Measurements from ENCODE around the gene UPF2.

Gene UPF2

DNA sequence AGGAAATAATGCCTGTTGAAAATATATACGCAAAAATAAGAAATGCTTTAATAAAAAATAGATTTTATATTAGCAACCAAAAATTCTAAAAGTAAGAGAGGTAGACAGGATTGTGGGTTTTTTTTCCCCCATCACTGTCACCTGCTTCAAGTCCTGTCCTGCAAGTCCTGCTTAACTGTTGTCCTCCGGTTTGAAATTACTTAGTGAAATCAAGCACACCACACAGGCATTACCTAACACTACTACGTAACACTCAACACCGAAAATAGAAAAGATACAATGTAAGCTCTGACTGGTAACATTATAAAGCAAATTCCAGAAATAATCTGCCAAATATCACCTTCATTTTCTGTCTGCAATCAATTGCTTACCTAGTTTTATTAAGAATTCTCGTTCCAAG, 90.9 kb downstream of the UPF2 start:
- no peak for DNase-seq

DNA sequence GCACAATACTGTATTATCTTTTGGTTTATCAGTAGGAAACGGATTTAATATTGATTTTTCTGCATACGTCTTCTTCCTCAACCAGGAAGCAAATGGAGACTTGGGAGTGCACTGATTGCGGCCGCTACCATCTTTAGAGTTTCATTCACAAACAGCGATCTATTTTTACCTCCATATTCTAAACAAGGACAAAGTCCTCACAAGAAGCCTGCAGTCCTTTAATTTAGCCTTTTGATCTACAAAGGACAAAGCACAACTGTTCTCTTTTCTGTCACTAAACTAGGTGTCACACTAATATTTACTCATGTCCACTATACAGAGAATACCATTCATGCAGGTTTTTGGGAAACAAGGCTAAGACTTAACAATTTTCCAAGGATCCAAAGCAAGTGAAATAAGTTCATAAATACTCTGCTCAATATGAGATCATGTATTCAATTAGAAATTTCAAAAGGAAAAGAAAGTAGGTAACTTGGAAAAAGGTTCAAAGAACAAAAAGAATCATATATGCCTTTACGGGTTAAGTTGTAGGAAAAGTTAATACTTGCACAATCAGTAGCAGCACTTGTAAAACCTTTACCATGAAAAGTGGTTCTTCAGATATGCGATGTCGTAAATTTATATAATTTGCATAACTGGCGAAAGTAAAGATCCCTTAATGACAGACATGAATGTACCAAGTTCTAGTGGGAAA, 92.1 kb downstream of the UPF2 start:
- DNase-seq, result no peak

DNA sequence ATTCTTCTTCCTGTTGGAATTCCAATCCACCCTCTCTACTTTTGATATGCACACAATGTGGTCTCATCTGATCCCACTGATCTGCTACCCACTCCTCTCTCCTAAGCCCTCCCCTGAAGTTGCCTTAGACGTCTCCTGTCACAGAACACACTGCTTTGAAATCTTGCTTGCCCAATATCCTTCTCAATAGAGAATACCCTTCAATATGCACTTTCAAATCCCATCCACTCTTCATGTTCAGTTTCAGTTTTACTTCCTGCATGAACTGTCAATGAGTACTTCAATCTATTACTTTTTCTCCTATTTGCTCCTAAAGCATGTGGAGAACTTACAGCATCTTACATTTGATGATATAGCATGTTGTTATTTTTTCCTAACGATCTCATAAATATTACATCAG, 93.5 kb downstream of the UPF2 start:
- no peak for DNase-seq

DNA sequence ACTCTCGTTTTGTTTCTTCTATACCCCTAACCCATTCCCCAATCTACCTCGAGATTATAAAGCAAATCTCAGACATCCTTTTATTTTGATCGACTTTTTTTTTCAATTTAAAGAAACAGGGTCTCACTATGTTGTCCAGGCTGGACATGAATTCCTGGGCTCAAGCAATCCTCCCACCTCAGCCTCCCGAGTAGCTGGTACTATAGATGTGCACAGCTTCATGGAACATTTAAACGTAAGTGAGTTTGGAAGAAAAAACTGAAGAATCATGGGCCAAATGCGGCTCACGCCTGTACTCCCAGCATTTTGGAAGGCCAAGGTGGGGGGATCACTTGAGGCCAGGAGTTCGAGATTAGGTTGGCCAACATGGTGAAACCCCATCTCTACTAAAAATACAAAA, 96.0 kb downstream of the UPF2 start:
- DNase-seq, result no peak

DNA sequence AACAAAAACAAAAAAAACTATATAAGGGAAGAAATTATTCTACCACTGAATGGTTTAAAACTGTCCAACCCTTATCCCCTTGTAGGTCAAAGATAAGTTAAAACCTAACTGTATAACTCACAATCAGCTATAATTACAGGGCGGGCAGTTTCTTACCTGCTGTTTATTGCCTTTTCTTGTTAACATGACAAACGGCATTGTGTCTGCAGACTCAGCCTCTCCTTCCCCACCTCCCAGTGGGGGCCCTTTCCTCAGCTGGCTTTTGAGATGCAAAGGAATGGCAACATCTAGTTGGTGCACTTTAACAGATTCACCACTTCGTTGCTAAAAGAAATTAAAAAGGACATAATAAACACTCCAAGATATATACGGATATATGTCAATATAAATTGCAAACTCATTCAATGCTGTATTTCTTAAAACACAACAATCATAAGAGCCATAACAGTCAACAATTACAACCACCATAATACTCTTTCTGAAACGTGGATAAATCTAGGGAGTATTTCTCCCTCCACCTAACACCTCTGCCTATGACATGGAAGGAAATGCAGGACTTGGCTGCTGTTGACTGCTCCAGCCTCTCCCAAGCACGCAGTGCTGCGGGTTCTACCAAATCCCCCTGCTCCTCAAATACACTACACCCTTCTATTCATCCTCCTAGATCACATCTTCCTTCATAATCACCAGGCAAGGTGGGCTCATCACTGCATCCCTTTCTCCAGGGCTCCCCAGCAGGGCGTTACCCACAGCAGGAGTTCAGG, 106.0 kb downstream of the UPF2 start:
- no peak for DNase-seq

DNA sequence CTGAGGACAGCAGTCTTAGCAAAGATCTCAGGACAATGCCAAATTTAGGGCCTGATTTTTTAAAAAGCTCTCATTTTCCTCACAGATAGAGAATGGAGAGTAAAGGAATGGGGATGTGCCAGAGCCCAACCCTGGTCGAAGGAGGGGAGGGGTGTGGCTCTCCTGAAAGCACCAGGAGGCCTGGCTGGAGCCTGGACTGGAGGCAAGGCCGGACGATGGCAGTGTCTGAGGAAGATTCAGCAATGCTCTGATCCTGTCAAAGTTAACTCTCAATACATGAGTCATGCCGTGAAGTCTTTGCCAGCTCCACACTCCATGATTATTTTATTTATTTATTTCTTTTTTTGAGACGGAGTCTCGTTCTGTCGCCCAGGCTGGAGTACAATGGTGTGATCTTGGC, 108.3 kb downstream of the UPF2 start:
- DNase-seq, result no peak

DNA sequence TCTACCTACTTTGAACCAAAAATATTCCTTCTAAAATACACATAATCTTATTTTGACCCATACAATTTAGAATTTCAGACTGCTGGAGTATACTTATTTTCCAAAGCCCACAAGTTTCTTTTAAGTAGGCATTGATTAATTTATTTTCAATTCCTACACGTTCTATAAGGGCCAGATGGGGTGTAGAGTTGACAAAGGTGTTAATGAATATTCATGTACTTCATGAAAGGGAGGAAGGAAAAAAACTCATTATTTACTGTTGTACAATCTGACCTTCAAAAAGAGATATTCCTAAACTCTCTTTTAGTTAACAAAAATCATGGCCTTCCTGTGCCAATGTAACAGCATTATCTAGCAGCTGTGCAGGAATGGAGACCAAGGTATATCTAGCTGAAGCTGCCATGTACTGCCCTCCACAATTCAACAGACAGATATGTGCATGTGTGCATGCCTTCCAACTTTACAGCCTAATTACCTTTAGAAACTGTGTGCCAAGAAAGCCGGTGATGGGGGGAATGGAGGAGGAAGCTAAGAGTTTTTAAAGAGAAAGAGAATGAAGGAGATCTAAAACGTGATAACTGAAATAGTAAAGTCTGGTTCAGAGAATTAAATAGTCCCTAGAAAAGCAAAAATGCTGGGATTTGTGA, 108.9 kb downstream of the UPF2 start:
- no peak for DNase-seq

DNA sequence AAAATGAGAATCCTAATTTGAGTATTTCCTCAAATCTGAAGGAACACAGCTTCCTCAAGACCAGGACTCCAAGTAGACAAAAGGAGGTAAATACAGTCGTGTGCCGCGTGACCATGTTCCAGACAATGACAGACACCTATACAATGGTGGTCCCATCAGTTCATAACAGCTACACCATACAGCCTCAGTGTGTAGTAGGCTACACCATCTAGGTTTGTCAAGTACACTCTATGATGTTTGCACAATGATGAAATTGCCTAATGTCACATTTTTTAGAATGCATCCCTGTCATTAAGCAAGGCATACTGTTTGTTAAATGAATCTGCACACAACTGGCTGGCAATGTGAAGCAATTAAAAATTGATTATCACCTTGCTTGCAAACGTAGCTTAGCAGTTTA, 111.6 kb downstream of the UPF2 start:
- DNase-seq, result no peak

DNA sequence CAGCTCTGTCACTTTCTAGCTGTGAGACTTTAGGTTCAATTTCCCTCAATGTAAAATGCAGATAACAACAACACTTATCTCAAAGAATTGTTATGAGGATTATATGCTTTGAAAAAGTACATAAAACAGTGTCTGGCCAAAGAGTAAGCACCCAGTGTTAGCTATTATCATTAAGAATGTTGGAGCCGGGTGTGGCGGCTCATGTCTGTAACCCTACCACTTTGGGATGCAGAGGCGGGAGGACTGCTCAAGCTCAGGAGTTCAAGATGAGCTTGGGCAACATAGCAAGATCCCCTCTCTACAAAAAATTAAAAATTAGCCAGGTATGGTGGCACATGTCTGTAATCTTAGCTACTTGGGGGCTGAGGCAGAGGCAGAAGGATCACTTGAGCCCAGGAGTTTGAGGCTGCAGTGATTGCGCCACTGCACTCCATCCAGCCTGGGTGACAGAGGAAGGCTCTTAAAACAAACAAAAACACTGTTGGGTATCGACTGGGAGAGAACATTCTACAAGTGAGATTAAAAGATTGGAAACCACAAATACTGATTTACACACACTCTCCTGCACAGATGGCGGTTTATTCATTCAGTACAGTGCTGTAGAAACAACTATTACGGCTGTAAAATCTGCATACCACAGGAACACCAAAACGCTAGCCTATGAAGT, 112.2 kb downstream of the UPF2 start:
- no peak for DNase-seq

DNA sequence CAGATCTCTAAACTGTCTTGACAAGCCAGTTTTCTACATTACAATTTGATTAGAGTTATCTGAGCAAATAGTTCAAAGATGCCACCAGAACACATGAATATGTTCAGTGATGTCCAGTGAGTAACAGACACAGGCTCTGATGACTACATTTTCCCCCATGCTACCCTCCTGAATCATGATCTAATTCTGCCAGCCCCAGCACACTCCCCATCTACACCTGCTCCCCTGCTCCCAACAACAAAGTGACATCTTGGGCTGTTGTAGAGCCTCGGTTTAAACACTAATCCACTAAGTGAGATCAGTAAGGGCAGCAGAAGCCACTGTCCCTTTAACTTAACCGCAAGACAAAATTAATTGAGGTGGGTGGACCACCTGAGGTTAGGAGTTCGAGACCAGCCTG, 114.9 kb downstream of the UPF2 start:
- no peak for DNase-seq

DNA sequence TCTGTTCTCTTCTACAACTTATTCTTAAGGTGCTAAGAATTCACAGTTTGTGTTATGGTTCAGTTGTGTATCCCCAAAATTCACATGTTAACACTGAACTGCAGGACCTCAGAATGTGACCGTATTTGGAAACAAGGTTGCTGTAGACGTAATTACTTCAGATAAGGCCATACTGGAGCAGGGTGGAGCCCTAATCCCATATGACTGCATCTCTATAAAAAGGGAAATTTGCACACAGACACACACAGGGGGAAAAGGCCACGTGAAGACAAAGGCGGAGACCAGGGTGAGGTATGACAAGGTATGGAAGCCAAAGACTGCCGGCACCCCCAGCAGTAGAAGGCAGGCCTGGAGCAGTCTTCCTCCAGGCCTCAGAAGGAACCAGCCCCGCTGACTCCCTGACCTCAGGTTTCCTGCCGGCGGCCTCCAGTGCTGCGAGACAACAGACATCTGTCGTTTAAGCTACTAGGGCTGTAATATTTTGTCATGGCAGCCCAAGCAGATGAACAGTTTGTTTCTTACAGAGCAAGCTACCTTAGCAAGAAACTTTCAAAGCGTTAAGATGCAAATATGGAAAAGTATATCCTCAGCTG, 120.7 kb downstream of the UPF2 start:
- no peak for DNase-seq

DNA sequence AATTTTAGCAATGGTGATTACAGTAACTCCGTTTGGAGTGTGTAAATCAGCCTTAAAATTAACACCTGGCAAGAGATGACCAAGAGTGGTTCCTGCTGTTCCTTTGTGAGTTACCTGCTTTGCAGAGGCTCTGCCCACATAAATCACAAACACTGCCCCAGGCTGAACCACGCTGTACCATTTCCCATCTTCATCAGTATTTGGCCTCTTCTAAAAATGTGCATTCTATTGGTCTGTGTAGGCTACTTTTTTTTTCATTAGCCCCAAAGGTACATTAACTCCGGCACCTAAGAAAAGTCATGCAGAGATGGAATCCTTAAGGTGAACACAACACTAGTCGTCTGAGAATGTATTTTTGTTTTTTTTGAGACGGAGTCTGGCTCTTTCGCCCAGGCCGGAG, 123.3 kb downstream of the UPF2 start:
- no peak for DNase-seq

DNA sequence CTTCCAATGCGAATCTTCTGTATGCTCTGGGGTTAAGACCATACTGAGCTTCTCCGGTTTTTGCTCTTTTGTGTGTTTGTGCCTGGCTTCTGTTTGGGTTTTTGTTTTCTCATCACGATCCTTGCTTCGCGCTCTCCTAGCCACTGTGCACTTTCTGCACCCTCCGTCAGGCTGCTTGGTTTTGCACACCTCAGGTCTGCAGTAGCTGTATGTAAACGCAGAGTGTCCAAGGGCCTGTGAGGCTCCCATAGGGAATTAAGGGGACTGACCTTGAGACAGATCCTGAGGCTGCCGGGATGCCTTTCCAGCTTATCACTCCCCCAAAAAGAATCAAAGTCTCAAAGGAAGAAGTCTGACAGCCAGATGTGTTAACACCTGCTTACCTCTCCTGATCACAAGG, 124.2 kb downstream of the UPF2 start:
- no peak for DNase-seq

DNA sequence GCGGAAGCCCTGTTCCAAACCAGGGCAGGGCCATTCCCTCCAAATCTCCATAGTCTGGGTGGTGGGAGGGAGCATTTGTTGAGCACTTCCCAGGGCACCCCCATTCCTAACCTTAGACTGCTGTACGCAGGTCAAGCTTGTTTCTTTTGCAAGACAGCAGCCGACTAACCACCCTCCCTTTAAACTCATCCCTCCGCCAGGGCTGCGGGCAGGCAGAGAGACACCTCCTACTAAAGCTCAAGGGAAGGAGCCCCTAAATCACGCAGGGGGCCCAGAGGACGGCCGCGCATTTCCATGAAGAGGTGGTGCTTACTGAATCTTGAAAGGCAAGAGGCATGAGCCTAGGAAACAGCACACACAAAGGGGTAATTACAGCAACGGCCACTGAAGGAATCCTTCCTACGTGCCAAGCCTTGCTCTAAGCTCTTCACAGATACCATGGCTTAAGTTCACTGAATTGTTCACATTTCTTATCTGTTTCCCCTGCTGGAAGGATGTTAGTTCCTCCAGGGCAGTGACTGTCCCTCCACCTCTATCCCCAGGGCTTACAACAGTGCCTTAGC, 129.4 kb downstream of the UPF2 start:
- no peak for DNase-seq

DNA sequence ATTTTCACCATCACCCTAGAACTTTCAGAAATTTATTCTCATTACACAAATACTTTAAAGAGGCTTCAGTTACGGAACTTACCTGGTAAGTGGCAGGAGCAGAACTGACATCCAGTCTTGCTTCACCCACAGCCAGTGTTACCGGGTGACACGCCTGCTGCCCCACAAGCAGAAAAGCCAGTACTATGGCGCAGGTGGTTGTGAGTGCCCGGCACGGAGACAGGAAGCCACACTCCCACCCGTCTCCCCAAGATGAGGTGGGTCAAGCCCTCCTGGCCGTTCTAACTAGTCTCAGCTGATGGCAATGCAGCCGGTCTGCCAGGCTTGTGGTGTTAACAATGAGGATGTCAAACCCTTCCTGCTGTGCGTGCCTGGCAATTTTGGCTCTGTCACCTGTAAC, 132.5 kb downstream of the UPF2 start:
- no peak for DNase-seq

DNA sequence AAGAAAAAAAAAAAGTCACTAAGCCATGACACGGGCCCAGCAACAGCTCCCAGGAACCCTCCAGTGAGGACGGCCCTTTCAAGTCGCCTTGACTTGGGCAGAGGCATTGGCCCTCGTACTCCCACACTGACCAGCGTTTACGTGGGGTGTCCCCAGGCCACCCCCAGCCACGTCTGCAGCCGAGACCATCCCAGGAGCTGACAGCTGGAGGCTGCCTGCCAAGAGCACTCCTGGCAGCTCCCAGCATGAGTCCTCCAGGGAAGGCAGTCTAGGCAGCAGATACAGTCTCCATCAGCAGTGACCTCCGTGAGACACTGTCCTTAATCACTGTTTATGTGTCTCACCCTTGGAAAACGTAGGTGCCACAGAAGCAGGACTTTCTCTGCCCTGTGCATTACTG, 133.0 kb downstream of the UPF2 start:
- DNase-seq, result no peak

DNA sequence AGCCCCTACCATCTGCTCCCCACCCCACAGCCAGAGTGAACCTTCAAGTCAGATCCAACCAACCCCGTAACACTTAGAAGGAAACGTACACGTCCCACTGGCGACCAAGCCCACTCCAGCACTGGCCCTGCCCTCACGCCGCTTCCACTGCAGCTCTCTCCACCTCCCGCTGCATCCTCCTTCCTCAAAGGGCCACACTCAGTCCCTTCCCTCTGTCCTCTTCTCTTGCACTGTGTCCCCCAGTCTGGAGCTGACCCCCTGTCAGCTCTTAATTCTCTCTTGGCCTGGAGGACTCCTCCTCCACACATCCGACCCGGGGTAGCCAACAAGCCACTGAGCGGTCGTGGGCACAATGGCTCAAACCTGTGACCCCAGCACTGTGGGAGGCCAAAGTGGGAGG, 133.6 kb downstream of the UPF2 start:
- DNase-seq, result no peak

DNA sequence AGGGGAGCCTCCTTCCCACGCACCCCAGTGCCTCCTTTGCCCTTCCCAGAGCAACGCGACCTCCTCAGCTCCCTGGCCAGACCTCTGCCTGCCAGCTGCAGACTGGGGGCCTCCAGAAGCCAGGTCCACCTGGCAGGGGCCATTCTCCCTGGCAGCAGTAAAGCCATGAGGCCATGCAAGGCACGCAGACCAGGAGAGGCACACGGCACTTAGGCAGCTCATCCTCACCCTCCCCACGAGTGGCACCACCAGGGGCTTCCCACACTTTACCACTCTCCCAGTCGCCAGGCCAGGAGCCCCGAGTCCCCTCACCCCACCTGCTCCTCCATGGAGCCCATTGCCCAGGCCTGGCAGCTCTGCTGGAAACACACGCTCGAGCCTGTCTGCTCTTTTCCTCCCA, 134.1 kb downstream of the UPF2 start:
- DNase-seq, result no peak

DNA sequence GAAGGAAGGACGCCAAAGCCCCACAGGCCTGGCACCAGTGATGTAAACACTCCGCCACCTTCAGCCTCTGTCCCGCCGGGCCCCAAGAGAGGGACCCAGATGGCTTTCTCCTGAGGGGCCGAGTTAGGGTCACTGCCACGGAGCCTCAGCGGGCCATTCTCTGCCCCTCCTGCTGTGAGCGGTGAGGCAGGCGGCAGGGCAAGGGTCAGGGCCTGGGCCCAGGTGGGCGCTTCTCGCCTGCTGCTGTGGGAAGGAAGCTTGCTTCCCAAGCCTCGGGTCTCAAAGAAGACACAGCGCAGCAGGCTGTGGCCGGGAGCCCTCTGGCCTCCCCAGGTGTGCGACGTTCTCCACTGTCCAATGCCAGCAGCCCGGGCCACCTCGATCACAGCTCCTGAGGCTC, 134.7 kb downstream of the UPF2 start:
- DNase-seq, result no peak

DNA sequence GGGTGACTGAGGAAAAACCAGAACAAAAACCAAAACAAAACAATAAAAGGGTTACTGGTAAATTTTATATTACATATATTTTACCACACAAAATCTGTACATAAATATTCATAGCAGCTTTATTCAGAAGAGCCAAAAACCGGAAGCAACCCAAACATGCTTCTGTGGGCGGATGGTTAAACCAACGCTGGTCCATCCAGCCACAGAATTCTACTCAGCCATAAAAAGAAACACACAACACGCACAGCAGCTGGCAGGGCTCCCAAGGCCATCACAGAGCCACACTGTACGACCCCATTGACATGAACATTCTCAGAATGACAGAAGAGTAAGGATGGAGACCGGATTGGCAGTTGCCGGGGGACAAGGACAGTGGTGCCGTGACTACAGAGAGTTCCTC, 135.9 kb downstream of the UPF2 start:
- DNase-seq, result no peak

DNA sequence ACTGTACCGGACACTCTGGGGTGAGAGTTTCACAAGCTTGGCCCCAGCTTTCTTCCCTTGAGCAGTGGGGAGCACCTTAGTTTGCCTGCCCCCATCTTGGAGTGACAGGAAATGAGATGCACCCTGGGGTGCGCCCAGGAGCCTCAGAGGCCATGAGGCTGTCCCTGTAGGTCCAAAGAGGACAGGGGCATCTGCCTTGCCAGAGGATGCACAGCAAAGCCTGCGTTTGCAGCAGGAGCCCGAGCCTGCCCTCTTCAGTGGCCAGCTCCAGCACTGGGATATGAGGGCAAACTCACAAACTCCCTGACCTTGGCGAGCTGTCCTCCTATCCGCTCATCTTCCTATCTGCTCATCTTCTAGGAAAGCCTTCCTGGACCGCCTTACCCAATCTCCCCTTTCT, 140.0 kb downstream of the UPF2 start:
- no peak for DNase-seq

DNA sequence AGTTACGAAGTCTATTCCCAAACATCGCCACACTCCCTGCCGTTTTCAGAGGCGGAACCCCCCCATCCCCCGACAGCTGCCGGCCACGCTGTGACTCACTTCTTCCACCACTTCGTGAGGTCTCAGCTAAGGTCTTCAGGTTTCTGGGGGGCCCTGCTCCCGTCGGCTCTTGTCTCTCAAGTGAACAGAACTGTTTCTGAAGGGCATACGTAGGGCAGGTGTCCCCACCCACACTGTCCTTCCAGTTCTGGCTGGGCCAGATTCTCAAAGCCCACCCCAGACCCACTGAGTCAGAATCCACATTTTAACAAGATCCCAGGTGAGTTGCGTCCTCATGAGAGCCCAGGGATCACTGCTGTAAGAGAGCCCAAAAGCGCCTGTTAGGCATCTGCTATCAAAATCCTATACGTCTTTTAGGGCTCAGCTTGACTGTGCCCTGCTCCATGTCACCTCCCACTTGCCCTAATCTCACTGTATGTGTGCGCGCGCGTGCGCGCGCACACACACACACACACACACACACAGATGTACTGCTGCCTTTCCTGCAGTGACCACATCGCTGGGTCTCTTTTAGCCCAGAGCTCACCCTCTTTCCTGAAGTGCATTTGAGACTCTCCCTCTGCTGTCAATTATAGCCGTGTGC, 140.7 kb downstream of the UPF2 start:
- DNase-seq, result no peak

DNA sequence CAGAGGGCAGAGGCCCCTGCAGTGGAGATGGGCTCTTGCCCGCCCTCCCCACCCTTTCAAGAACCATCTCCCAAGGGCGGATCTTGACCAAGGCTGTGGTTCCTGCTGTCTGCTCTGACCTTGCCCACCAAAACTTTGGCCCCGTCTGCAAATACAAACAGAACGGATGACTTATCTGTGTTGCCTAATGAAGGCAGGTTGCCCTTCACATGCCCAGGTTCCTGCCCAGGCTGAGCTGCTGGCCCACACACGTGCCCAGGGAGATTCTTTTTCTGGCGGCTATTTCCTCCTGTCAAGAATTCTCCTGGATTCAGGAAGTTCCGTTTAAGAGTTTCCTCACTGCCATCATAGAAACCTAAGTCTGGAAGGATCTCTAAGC, 141.2 kb downstream of the UPF2 start:
- no peak for DNase-seq
